HG02938 (cell line): ENCODE results near the gene RAB5IF.
"Not testable (repeated sequence)": the region's sequence is repeated elsewhere in the genome, so short reads cannot be mapped to it uniquely, and the experiment has no call there.

Experiments used
- ATAC-seq: cut with Tn5 transposase; IDR thresholded peaks from one replicate; pipeline ENCODE4 v1.9.1; 2021; ENCODE audit warnings: mild to moderate bottlenecking, moderate library complexity; ENCODE audit not compliant: unreplicated experiment

Gene RAB5IF, protein sequence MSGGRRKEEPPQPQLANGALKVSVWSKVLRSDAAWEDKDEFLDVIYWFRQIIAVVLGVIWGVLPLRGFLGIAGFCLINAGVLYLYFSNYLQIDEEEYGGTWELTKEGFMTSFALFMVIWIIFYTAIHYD

GRCh38 chr20:36605399-36606157, at the start of gene RAB5IF:
Gene RAB5IF, plus strand, starts transcription at chr20:36605779. Its CDS starts 173 bp downstream, at chr20:36605952.
- peak; percentile 83 for ATAC-seq

DNA sequence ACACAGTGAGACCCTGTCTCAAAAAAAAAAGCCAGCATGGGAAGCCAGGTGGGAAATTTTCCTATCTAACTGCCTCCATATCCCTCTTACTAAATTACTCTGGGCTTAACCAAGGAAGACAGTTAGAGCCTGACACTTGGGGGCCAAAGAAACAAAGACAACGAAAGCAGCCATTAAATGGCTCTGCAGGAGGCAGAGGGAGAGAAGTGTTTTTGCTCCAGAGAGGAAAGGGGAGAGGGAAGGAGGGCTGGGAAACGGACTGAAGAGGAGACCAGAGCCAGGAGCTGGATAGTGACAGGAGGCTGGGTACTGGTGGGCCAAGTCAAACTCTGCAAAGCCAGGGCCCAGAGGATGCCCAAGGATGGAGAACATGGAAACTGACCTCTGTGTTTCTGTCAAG, 42.9 kb upstream of the RAB5IF start:
- ATAC-seq = no peak

DNA sequence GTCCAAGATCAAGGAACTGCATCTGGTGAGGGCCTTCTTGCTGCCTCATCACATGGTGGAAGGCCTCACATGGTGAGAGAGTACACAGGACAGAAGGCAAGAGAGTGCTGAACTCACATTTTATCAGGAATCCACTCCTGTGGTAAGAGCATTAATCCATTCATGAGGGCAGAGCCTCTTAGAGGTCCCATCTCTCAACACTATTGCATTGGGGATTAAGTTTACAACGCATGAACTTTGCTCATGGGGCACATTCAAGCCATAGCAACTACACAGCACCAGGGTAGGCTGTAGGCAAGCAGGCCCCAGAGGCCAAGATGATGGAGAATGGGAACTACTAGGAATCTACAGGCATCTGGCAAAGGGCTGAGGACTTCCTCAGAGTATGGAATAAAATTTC, 42.2 kb upstream of the RAB5IF start:
- no peak for ATAC-seq

GRCh38 chr20:36564078-36564725, 41.4 kb upstream of the RAB5IF start:
- ATAC-seq = not testable (repeated sequence)

- not testable (repeated sequence) for ATAC-seq
Observed at GRCh38 chr20:36564726-36565121, 40.9 kb upstream of the RAB5IF start.

- ATAC-seq = no peak
Observed at GRCh38 chr20:36565520-36565919, 40.1 kb upstream of the RAB5IF start.

DNA sequence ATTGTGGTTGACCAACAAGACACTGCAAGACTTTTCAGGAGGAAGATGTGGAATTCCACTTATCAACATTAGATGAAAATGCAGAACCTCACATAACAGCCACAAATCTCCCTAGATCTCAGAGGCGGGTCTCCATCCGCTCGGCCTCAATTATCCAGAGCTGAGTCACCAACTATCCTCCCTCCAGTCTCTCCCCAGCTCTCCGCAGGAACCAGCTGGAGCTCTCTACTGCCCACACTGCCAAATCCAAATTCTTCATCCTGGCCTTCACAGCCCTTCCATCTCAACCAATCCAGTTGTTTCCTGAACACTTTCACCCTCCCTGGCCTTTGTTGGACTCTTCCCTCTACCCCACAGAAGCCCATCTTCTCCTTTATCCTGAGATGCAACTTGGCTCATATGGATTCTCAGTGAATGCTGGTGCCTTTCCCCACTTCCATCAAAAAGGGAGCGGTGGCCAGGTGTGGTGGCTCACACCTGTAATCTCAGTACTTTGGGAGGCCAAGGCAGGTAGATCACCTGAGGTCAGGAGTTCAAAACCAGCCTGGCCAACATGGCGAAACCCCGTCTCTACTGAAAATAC, 35.6 kb upstream of the RAB5IF start:
- ATAC-seq = no peak

GRCh38 chr20:36571564-36572504, 33.7 kb upstream of the RAB5IF start:
- ATAC-seq = no peak

GRCh38 chr20:36572701-36573102, 32.9 kb upstream of the RAB5IF start:
- peak; percentile 25 for ATAC-seq

GRCh38 chr20:36573103-36573797, 32.3 kb upstream of the RAB5IF start, which contains the start of gene TGIF2:
Gene TGIF2, plus strand, starts transcription at chr20:36573597. Its CDS starts 5,178 bp downstream, at chr20:36578775.
- peak; percentile 51 for ATAC-seq

GRCh38 chr20:36573798-36574365, 31.7 kb upstream of the RAB5IF start:
- ATAC-seq = peak; percentile 0

- no peak for ATAC-seq
Observed at GRCh38 chr20:36574366-36575135, 31.0 kb upstream of the RAB5IF start.

GRCh38 chr20:36576081-36576445, 29.5 kb upstream of the RAB5IF start:
- ATAC-seq = no peak

GRCh38 chr20:36578356-36579041, 27.1 kb upstream of the RAB5IF start:
- ATAC-seq = no peak

DNA sequence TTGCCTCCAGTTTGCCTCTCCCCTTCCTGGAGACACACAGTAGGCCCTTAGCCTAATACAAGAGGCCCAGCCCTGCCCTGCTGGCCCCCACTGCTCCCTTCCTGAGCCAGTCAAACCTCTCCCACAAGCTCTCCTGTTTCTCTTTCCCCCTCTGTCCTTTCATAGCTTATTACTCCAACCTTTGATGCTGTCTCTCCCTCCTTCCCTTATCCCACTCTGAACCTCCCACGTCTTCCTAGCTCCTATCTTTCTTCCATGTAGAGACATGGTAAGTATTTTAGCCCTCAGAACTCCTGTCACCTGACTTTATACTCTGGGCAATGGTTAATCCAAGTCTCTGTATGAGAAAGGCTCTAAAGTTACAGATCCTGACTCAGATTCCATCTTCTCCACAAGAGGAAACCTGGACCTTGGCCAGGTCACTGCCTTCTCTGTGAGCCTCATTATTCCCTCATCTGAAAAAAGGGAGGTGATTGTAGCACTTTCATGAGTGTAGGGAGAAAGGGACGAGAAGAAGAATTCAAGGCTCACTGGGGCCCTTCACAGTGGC, 25.5 kb upstream of the RAB5IF start:
- no peak for ATAC-seq

DNA sequence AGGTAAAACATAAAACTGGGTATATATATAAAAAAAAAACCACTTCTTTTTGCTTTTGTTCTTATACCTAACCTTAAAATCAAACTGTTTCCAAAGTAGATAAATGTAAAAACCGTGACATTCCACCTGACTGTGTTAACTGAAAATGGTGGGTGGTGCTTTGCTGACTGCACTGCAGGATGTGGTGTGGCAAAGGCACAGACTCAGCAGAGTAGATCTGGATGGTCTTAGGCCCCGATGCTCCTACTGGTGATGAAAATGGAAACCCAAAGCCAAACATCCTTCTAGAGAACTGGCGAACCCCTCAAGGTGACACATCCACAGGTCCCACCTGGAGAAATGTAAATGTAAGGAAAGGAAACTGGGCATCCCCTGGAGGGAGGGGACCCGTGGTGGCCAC, 23.3 kb upstream of the RAB5IF start:
- no peak for ATAC-seq

DNA sequence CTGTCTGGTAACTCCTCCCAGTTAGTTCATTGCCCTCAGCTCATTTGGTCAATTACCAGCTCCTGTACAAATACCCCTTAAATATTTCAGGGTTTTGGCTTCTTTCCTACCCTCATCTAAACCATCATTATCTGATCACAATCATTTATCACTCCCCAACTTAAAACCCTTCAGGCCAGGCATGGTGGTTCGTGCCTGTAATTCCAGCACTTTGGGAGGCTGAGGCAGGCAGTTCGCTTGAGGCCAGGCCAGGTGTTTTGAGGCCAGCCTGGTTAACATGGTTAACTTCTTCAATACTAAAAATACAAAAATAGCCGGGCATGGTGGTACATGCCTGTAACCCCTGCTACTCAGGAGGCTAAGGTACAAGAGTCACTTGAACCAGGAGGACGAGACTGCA, 22.8 kb upstream of the RAB5IF start:
- ATAC-seq = no peak

DNA sequence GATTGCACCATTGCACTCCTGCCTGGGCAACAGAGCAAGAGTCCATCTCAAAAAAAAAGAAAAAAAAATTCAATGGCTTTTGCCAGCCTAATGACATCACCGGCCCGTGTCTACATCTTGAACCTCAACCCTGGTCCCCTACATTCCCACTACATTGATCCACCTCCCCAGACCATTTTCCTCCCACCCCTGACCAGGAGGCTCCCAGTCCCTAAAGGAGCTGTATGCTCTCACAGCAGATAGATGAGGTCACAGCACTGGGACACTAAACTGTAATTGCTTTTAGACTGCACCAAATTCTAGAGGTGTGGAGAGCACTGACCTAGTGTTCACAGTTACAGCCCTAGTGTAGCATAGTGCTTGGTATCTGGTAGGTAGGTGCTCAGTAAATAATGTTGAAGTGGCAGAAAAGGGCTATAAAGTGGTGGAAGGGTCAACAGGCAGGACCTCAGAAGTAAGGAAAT, 21.5 kb upstream of the RAB5IF start:
- no peak for ATAC-seq
